Measurements from ENCODE around the gene LRRC36.

DNA sequence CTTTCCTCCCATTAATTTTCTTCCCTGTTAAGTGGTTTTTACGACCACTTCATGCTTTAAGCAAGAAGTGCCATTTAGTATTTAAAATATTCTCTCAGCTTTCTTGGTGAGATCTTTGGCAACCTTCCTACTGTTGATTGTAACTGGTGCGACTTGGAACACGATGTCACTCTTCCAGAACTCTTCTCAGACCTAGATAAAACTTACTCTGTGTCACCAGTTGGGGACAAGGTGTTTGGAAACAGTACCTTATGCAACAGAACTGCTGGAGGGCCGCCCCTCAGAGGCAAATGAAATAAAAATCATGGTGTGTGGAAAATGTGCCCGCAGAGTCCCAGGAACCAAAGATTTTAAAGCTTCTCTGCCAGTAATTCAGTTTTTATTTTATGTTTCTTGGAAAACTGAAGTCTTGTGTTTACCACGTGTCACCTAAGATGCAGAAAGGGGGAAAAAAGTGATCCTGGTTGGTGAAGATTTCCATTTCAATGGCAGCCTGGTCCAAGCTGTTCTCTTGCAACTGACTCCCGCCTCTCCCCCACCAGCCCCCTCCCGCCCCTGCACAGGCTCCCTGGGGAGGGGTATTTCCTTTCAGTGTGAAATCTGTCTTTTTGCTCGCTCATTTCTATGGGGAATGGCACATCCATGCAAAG lies 97.1 kb downstream of the LRRC36 start:
- TF ChIP-seq EZH2 (optimal IDR thresholded peaks at IDR 0.05; ENCODE audit: low read depth, low read length) = no peak
- TF ChIP-seq, protein P1, sequence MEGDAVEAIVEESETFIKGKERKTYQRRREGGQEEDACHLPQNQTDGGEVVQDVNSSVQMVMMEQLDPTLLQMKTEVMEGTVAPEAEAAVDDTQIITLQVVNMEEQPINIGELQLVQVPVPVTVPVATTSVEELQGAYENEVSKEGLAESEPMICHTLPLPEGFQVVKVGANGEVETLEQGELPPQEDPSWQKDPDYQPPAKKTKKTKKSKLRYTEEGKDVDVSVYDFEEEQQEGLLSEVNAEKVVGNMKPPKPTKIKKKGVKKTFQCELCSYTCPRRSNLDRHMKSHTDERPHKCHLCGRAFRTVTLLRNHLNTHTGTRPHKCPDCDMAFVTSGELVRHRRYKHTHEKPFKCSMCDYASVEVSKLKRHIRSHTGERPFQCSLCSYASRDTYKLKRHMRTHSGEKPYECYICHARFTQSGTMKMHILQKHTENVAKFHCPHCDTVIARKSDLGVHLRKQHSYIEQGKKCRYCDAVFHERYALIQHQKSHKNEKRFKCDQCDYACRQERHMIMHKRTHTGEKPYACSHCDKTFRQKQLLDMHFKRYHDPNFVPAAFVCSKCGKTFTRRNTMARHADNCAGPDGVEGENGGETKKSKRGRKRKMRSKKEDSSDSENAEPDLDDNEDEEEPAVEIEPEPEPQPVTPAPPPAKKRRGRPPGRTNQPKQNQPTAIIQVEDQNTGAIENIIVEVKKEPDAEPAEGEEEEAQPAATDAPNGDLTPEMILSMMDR (IDR thresholded peaks at IDR 0.05; ENCODE audit: low read length) = no peak
